Breast epithelium (tissue), 3 donors: ENCODE results near the gene TINAG.

Experiments
- POLR2A ChIP-seq: fragments of 450-650 bp; IDR thresholded peaks from one replicate; pipeline ENCODE4 v1.6.1; 2016; ENCODE audit warnings: antibody characterized with exemption, mild to moderate bottlenecking, moderate library complexity
- TF ChIP-seq, protein P1 (sequence below), 3 donors: fragments of 450-650 bp; IDR thresholded peaks; one replicate each; pipeline ENCODE4 v1.5.1; 2016 to 2017; ENCODE audit warnings: antibody characterized with exemption in 3 of 3, mild to moderate bottlenecking in 3 of 3, moderate library complexity in 3 of 3

DNA sequence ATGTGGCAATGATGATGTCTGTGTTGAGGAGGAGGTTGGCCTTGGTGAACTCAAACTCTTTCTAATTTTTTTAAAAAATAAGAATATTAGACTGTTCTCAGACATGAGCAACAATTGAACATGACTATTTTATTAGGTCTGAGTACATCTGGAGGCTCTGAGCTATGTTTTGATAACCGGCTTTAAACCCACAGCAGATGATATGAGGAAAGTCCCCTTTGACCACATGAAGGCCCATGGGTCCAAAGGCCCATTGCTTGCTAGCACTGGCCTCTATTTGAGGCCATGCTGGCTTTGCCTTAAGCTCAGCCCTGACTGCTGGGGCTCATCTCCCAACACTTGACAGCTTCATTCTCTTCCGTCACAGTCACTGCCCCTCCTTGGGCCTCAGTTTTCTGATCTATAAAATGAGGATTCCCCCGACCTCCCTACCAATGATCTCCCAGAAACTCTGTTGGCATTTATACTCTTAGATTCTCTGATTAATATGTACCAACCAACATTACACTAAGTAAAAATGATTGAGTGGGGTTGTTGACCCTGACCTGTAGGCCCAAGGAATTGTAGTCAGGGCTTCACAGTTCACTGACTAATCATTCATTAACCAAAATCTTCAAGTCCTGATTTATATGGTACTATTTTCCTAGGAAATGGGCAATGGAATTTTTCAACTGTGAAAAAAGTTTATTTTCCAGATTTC, 23.9 kb upstream of the TINAG start:
- TF ChIP-seq POLR2A = no peak
- TF ChIP-seq, protein P1, sequence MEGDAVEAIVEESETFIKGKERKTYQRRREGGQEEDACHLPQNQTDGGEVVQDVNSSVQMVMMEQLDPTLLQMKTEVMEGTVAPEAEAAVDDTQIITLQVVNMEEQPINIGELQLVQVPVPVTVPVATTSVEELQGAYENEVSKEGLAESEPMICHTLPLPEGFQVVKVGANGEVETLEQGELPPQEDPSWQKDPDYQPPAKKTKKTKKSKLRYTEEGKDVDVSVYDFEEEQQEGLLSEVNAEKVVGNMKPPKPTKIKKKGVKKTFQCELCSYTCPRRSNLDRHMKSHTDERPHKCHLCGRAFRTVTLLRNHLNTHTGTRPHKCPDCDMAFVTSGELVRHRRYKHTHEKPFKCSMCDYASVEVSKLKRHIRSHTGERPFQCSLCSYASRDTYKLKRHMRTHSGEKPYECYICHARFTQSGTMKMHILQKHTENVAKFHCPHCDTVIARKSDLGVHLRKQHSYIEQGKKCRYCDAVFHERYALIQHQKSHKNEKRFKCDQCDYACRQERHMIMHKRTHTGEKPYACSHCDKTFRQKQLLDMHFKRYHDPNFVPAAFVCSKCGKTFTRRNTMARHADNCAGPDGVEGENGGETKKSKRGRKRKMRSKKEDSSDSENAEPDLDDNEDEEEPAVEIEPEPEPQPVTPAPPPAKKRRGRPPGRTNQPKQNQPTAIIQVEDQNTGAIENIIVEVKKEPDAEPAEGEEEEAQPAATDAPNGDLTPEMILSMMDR (IDR thresholded peaks at IDR 0.05) = no peak
